Right lung (tissue), 10 donors: ENCODE data around the gene AGBL3. TPM values are rescaled to one million over a fixed set of nuclear protein-coding genes. Genes with fewer than 3 reads are reported as not detected.

Experiments used
- DNase-seq, 2 donors: peaks; one replicate each; pipeline ENCODE4 v3.0.0-alpha.2; 2013
- long read RNA-seq, 8 donors: transcript quantifications; one replicate each; lab custom pipeline, GENCODE V29; 2026
- polyA plus RNA-seq, 5 donors: library from polyadenylated mRNA; unstranded; fragments of 120-200 nt; gene quantifications; one replicate each; pipeline versions ENCODE4 v1.2.1 to v1.2.3, GENCODE V29; 2013; ENCODE audit warnings: inconsistent platforms in 1 of 5, low replicate concordance in 1 of 5; ENCODE audit not compliant: insufficient read length in 5 of 5, insufficient read depth in 1 of 5

The AGBL3 gene
- polyA plus RNA-seq: 10 to 100 TPM in 4 of 5 donors, 1 to 10 TPM in 1; 8.7 to 16.9 (median 12.6) TPM
- long read RNA-seq, donor 1: 0 reads
- long read RNA-seq, donor 2: 0 reads
- long read RNA-seq, donor 3, partial matches to known transcripts: 9 of 9 reads
- long read RNA-seq, donor 3, other reads (novel, unspliced or antisense): 0 of 9 reads
- long read RNA-seq, donor 4, partial matches to known transcripts: 6 of 13 reads
- long read RNA-seq, donor 4, other reads (novel, unspliced or antisense): 7 of 13 reads
- long read RNA-seq, donor 5, partial matches to known transcripts: 0 of 1 reads
- long read RNA-seq, donor 5, other reads (novel, unspliced or antisense): 0 of 1 reads
- long read RNA-seq, donor 6: 0 reads
- long read RNA-seq, donor 7, partial matches to known transcripts: 0 of 2 reads
- long read RNA-seq, donor 7, other reads (novel, unspliced or antisense): 0 of 2 reads
- long read RNA-seq, donor 8, partial matches to known transcripts: 0 of 1 reads
- long read RNA-seq, donor 8, other reads (novel, unspliced or antisense): 0 of 1 reads

DNA sequence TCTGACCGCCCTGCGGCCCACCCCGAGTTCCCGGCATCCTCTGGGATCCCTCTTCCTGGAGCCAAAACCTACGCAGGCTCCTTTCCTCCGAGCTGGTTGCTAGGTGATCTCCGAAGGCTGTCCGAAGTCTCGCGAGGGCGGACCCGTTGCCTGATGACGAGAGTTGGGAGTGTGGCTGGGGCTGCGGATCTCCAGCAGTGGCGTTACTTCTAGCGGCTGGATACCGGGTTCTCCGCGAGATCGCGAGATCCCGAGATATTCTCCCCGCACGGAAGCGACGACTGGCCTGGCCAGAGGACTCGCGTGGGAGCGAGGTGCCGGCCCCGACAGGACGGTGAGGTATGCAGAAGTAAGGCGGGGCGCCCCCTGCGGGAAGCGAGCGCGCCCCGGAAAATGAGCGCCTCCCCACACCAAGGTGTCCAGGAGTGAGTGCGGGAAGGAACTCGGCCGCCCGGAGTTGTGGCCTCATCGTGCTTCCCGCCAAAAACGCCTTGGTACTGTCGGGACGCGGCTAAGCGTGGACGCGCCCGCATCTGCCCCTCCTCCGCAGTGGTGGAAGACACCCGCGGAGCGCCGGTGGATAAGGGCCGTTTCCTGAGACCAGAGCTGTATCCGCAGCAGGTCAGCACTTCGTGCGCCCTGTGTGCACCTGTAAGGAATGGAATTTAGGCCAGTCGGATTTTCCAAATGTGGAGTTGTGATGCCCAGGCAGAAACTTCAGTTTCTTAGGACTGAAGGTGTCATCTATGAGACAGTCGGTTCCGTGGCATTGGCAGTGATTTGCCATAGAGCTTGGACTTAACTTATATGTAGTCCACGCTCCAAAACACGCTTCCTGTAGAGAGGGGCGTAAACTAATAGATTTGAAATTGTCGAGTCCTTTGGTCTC is at the start of gene AGBL3:
AGBL3 (plus strand) TSS at position 146 of the 889 bp plus-strand sequence. CDS start 1,426 bp downstream, outside the sequence.
- DNase-seq: peak; percentile 95 to 97

- DNase-seq: no peak
Observed at GRCh38 chr7:134936893-134937510, 49.3 kb upstream of the AGBL3 start.

DNA sequence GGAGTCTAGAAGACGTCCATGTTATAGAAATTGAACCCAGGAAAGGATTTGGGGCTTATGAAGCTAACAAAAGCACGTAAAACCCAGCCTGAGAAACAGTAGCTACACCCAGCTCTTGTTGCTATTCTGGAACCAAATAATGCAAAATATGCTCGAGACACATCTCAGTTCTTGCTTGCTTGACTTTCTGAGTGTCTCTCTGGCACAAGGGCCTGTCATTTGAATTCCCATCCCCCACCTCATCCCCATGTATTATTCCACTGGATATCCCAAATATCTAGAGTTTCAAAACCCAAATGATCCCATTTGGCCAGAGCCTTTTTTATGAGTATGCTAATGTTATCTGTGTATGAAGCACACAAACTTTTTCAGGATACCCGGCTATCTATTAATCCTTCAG is 48.2 kb upstream of the AGBL3 start:
- DNase-seq: no peak

DNA sequence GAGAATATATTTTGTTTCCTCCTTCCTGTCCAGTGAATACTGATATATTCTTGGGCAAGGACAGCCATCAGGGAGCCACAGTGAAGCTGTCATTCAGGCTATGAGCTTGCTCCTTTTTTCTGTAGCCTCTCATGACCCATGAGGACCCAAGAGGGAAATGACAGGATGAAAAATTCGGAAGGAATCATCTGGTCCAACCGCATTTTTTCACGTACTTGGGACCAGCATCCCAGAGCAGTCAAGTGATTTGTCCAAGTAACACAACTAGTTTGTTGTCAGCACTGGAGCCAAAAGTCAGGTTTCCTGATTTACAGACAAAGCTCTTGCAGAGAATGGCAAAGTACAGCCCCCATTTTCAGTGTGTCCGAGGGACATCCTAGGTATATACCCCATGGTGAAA is 47.2 kb upstream of the AGBL3 start:
- DNase-seq: no peak

- no peak for DNase-seq
Observed at GRCh38 chr7:134940729-134941128, 45.6 kb upstream of the AGBL3 start.

- DNase-seq: no peak
Observed at GRCh38 chr7:134941185-134941900, 45.0 kb upstream of the AGBL3 start.

GRCh38 chr7:134941952-134942351 is 44.4 kb upstream of the AGBL3 start:
- no peak for DNase-seq

DNA sequence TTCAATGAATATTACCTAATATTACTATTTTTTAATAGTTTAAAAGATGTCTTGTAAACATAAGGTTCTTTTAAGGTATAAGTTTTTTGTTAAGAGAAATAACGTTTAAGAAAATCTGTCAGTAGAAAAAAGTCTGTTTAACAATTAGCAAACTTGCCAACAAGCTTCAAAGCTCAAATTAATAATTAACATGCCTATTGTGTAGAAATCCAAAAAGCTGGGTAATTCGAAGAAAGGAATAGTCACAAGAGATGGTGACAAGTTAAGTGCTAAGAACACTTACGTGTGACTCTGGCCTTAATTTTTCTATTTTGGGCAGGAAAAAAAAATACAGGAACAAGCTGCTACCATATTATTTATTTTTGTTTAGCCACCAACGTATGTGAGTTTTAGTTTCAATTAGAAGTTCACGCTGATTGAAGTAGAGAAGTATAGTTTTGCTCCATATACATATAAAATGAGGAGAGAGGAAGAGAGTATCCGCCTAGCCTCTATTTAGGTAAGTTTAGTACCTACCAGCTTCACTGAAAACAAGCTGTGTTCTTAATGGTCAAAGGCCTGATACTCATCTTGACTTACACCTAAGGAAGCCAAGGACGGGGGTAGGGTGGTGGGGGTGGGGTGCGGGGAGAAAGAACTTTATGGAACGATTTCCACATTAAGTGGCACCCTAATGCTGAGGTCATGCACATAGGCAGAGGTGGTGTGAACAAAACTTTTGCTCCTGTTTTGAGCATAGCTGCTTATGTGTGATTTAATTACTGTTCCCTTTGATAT is 43.4 kb upstream of the AGBL3 start:
- DNase-seq: no peak

DNA sequence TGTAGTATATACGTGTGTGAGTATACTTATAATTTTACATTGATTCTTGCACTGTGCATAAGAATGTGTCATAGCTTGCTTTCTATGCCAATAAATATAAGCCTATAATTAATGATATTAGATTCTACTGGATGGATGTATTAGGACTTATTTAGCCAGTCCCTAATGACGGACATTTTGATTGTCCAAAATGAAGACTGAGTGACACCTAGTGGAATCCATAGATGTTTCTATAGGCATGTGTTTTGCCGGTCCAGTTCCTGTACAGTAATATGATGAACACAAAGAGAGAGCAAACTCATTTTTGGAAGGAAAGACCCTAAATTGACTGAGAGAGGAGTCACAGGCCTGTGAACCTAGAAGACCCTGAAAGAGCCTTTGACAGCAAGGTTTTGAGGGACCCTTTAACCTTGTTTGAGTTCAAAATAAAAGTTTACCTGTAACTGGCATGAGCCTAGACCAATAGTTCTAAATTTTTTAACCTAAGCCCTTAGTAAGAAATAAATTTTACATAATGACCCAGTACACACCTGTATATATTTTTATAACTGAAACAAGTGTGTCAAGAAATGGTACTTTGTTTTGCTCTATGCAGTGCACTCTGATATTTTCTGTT is 42.4 kb upstream of the AGBL3 start:
- no peak for DNase-seq

GRCh38 chr7:134945691-134946090 is 40.6 kb upstream of the AGBL3 start:
- no peak for DNase-seq

- DNase-seq: no peak
Observed at GRCh38 chr7:134946260-134946659, 40.0 kb upstream of the AGBL3 start.

GRCh38 chr7:134947329-134947728 is 39.0 kb upstream of the AGBL3 start:
- DNase-seq: no peak

DNA sequence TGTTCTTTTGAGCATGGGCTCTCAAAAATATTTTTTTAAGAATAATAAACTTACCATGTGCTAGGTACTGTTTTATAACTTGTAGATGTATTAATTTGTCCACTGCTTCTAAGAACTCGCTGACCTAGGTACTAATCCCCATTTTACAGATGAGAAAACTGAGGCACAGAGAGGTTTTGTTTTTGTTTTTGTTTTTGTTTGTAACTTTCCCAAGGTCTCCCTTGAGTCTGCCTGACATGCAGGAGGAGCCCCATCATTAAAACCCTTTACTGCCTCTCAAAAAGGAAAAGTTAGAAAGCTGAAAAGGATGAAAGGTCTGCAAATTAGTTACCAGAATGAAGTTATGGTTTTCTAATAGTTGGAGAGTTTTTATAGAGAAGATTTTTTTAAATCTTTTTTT is 38.5 kb upstream of the AGBL3 start:
- no peak for DNase-seq

DNA sequence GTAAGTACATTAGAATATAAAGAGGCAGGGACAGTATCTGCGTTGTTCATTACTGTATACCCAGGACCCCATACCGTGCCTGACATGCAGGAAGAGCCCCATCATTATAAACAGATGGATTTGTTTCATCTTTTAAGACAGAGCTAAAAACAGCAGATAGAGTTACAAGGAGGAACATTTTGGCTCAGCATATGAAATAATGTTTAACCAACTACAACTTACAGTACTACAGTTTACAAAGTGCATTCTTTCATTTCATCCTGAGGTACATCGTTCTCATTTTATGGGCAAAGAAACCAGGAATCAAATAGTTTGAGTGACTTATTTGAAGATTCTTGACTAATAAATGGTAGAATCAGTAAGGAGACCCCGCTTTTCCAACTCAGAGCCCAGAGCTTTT is 38.1 kb upstream of the AGBL3 start:
- DNase-seq: no peak

DNA sequence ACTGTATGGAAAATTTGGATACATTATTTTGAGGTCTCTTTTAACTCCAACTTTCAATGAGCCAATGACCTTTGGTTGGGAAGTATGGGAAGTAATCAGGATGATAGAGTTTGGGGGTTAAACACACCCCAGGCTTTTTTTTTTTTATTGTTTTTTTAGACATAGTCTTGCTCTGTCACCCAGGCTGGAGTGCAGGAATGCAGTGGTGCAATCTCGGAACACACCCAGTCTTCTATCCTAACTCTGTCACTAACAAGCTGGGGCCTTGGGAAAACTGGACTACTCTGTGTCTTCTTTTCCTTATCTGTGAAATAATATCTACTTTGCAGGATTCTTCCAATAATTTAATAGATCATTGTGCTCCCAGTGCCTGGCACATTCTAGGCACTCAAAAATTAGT is 37.6 kb upstream of the AGBL3 start:
- no peak for DNase-seq

DNA sequence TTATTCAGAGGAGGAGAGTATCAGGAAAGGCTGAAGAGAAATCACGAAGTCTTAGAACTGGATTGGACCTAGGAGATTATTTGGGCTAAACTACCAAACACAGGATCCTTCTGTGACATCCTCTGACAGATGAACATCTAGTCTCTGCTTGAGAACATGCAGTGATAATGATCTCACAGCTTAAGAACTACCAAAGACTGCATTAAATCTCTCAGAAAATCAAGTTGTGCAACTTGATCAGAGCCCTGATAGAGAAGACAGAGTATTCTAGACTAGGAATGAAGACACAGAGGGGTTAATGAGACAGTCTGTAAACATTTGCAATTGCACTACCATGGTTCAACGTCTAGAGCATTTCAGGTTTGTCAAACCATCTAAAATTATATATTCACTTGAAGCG is 37.1 kb upstream of the AGBL3 start:
- no peak for DNase-seq

GRCh38 chr7:134954197-134955082 is 31.9 kb upstream of the AGBL3 start:
- DNase-seq: no peak

- no peak for DNase-seq
Observed at GRCh38 chr7:134957005-134957404, 29.3 kb upstream of the AGBL3 start.

DNA sequence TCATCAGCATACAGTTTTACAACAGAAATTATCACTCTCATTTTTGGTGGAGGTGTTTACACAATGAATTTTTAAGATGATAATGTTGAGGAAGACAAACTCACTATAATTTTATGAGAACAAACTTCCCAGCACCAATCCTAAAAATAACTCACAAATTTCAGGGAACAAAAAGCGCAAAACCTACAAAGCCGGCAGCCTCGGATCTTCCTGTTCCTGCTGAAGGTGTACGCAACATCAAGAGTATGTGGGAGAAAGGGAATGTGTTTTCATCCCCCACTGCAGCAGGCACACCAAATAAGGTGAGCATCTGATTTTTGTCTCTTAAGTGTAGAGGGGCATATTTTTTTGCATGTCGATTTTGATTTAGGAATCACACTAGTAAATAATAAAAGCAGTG is 26.5 kb upstream of the AGBL3 start:
- no peak for DNase-seq
